SU-DHL-6 (cell line): ENCODE results near the gene PHKB.

ENCODE experiments used
- H2AFZ ChIP-seq: fragments of 200-600 bp; sonication (generic); 2 replicates; pipeline ENCODE4 v1.6.1; 2014; ENCODE audit warnings: low read depth, mild to moderate bottlenecking, moderate library complexity, mixed read lengths, antibody characterized with exemption, low read length; ENCODE audit not compliant: severe bottlenecking
- H3F3A ChIP-seq: fragments of 200-600 bp; shearing (Covaris generic); 2 replicates; pipeline ENCODE4 v1.6.0; 2016; ENCODE audit warnings: antibody characterized with exemption, mild to moderate bottlenecking; ENCODE audit not compliant: insufficient read depth
- H3K27ac ChIP-seq: fragments of 200-600 bp; sonication (generic); 2 replicates; pipeline ENCODE4 v1.5.1; 2016; ENCODE audit warnings: low read depth, mild to moderate bottlenecking, low read length, moderate library complexity, mixed read lengths
- H3K27me3 ChIP-seq: fragments of 200-600 bp; sonication (generic), shearing (Covaris generic); 2 replicates; pipeline ENCODE4 v1.6.0; 2014; ENCODE audit warnings: mild to moderate bottlenecking, low read length
- H3K36me3 ChIP-seq: fragments of 200-600 bp; sonication (generic); 2 replicates; pipeline ENCODE4 v1.6.1; 2014; ENCODE audit warnings: mild to moderate bottlenecking, low read length, mixed read lengths
- H3K4me2 ChIP-seq: fragments of 300-600, 200-600 bp; shearing (Covaris generic), sonication (generic); 2 replicates; pipeline ENCODE4 v1.6.0; 2014; ENCODE audit warnings: low read length, low read depth, mild to moderate bottlenecking; ENCODE audit not compliant: poor library complexity, severe bottlenecking
- H3K4me3 ChIP-seq: fragments of 200-600 bp; sonication (generic); 2 replicates; pipeline ENCODE4 v1.5.1; 2014; ENCODE audit warnings: antibody characterized with exemption, low read length, mild to moderate bottlenecking, mixed read lengths; ENCODE audit not compliant: insufficient read depth, poor library complexity, severe bottlenecking
- H3K79me2 ChIP-seq: fragments of 200-600 bp; sonication (generic); 2 replicates; pipeline ENCODE4 v1.6.1; 2014; ENCODE audit warnings: mild to moderate bottlenecking, low read length, moderate library complexity; ENCODE audit not compliant: insufficient read depth
- H3K9ac ChIP-seq: fragments of 200-600 bp; sonication (generic); 2 replicates; pipeline ENCODE4 v1.7.0; 2014; ENCODE audit warnings: mild to moderate bottlenecking, low read length
- H3K9me2 ChIP-seq: fragments of 200-600 bp; sonication (generic); replicated peaks from 2 replicates; pipeline ENCODE4 v1.6.1; 2014; ENCODE audit warnings: low read length; ENCODE audit not compliant: insufficient read depth
- H3K9me3 ChIP-seq: fragments of 200-600 bp; sonication (generic); 2 replicates; pipeline ENCODE4 v1.6.1; 2014; ENCODE audit warnings: low read length, mixed read lengths; ENCODE audit not compliant: insufficient read depth
- H4K20me1 ChIP-seq: fragments of 200-600 bp; sonication (generic); 2 replicates; pipeline ENCODE4 v1.6.1; 2014; ENCODE audit warnings: low read depth, mild to moderate bottlenecking, antibody characterized with exemption, low read length, moderate library complexity, mixed read lengths
- EZH2phosphoT487 ChIP-seq: fragments of 200-600 bp; sonication (generic), shearing (Covaris generic); conservative IDR thresholded peaks from 2 replicates; pipeline ENCODE4 v1.6.1; 2018; ENCODE audit warnings: mild to moderate bottlenecking, antibody characterized with exemption, low read length, moderate library complexity, mixed read lengths
- TF ChIP-seq, protein P1 (sequence below): fragments of 200-600 bp; sonication (generic); IDR thresholded peaks from one replicate; pipeline ENCODE4 v1.5.1; 2017; ENCODE audit warnings: antibody characterized with exemption, mild to moderate bottlenecking, low read length, moderate library complexity; ENCODE audit not compliant: insufficient read depth, poor library complexity, severe bottlenecking

Gene PHKB

DNA sequence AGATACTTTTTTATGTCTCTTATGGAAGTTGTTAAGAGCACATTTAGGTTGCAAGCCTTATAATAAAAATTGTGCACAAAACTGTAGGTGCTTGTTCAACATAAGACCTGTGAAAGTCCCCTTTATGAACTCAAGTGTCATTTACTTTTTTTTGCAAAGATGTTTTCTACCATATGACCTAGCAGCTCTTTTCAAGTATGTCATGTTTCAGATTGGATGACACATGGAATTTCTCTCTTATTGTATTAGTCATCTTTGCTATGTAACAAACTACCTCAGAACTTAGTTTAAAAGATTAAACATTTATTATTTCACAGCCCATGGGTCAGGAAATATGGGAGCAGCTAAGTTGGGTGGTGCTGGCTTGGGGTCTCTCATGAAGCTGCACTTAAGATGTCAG lies 57.9 kb downstream of the PHKB start:
- H3K79me2 ChIP-seq = peaks cover 7% of the 10 kb centered on the region; the same call in 1 of the 2 replicates
- no peaks in the 10 kb centered on the region for H3K9me3 ChIP-seq
- H3K4me2 ChIP-seq = no peak overlapping the region
- H2AFZ ChIP-seq = no peak overlapping the region
- no peaks in the 10 kb centered on the region for H3K27me3 ChIP-seq
- H3K27ac ChIP-seq = no peak overlapping the region
- no peak for TF ChIP-seq EZH2phosphoT487
- TF ChIP-seq, protein P1, sequence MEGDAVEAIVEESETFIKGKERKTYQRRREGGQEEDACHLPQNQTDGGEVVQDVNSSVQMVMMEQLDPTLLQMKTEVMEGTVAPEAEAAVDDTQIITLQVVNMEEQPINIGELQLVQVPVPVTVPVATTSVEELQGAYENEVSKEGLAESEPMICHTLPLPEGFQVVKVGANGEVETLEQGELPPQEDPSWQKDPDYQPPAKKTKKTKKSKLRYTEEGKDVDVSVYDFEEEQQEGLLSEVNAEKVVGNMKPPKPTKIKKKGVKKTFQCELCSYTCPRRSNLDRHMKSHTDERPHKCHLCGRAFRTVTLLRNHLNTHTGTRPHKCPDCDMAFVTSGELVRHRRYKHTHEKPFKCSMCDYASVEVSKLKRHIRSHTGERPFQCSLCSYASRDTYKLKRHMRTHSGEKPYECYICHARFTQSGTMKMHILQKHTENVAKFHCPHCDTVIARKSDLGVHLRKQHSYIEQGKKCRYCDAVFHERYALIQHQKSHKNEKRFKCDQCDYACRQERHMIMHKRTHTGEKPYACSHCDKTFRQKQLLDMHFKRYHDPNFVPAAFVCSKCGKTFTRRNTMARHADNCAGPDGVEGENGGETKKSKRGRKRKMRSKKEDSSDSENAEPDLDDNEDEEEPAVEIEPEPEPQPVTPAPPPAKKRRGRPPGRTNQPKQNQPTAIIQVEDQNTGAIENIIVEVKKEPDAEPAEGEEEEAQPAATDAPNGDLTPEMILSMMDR = no peak
- peaks cover 6% of the 10 kb centered on the region; the same call in 1 of the 2 replicates for H3F3A ChIP-seq
- no peaks in the 10 kb centered on the region for H4K20me1 ChIP-seq
- no peaks in the 10 kb centered on the region for H3K9me2 ChIP-seq
- peaks cover 22% of the 10 kb centered on the region for H3K36me3 ChIP-seq
- H3K9ac ChIP-seq = no peak overlapping the region
- H3K4me3 ChIP-seq = no peak overlapping the region

DNA sequence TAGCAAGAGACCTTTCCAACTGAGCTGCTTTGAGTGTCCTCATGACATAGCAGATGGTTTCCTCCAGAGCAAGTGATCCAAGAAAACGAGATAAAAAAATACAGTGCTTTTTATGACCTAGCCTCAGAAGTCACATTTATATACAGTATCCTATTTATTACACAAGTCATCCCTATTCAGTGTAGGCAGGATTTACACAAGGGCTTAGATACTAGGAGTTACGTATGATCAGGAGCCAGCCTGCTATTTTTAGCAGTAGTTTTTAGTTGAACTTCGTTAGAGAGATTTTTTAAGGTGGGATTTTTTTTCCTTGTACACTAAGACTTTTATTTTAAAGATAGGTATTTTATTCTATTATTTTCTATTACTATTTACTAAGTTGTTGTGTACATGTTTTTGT lies 58.4 kb downstream of the PHKB start:
- no peak overlapping the region for H3K4me2 ChIP-seq
- TF ChIP-seq, protein P1 = no peak
- no peak for TF ChIP-seq EZH2phosphoT487
- no peak overlapping the region for H3K4me3 ChIP-seq
- H3K36me3 ChIP-seq = peaks cover 21% of the 10 kb centered on the region
- no peak overlapping the region for H2AFZ ChIP-seq
- H3K9ac ChIP-seq = no peak overlapping the region
- H3K79me2 ChIP-seq = peaks cover 12% of the 10 kb centered on the region; the same call in 1 of the 2 replicates
- H3K9me3 ChIP-seq = no peaks in the 10 kb centered on the region
- no peak overlapping the region; the same call in 1 of the 2 replicates for H3K27ac ChIP-seq
- H3K9me2 ChIP-seq = no peaks in the 10 kb centered on the region
- no peaks in the 10 kb centered on the region for H3K27me3 ChIP-seq
- peaks cover 6% of the 10 kb centered on the region; the same call in 1 of the 2 replicates for H3F3A ChIP-seq
- H4K20me1 ChIP-seq = no peaks in the 10 kb centered on the region

DNA sequence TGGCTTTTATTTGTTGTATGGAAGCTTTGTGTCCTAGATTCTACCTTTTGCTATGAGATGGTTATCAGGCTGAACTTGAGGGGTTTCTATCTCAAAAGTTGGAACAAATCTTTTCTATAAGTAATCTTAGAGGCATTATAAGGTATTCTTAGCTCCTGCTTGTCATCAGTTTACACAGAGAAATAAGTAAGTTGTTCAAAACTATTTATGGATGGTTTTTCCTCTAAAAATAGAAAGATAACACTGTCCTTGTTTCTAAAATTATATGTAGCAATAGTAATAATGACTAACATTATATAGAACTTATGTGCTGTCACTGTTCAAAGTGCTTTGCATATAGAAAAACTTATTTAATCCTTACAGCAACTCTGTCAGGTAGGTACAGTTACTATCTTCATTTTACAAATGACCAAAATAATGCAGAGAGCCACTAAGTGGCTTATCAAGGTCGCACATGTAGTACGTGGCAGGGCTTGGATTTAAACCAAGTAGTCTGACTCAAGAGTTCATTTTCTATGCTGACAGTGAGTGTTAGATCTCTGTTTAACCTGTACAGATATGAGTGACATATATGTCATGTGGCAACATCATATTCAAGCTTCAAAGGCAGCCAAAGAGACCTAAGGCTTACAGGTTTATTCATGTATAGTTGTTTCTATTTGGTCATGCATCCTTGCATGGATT lies 59.0 kb downstream of the PHKB start:
- TF ChIP-seq, protein P1 = no peak
- no peak for TF ChIP-seq EZH2phosphoT487
- Histone ChIP-seq H3K27ac (peak overlapping the region; percentile 19; the same call in 1 of the 2 replicates), H3K9me3 (no peaks in the 10 kb centered on the region), H3K27me3 (no peaks in the 10 kb centered on the region), H2AFZ (no peak overlapping the region), H3K9me2 (no peaks in the 10 kb centered on the region), H3K79me2 (peaks cover 13% of the 10 kb centered on the region; the same call in 1 of the 2 replicates), H3K4me2 (no peak overlapping the region), H4K20me1 (no peaks in the 10 kb centered on the region), H3K9ac (no peak overlapping the region), H3K36me3 (peaks cover 15% of the 10 kb centered on the region), H3F3A (peaks cover 6% of the 10 kb centered on the region; the same call in 1 of the 2 replicates), H3K4me3 (no peak overlapping the region)
